ENCODE data around the gene FAIM2.

The FAIM2 gene

DNA sequence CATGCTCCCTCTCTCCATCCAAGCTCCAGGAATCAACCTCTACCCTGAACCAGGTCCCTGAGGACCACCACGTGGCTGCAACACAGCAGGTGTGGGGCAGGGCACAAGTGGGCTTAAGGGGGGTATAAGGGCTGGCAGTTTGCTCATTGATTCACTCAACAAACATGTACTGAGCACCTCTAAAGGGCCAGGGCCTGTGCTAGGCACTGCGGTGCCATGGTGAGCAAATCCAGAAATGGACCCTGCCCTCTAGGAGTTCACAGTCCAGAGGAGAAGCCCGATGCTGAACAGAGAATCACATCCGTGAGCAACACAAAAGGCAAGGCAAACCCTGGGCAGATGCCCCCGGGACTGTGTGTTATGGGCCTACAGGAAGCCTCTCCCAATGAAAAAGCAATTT, 40.3 kb upstream of the FAIM2 start:
- no peak overlapping the region for H3K27ac ChIP-seq
- TF ChIP-seq, protein P1, sequence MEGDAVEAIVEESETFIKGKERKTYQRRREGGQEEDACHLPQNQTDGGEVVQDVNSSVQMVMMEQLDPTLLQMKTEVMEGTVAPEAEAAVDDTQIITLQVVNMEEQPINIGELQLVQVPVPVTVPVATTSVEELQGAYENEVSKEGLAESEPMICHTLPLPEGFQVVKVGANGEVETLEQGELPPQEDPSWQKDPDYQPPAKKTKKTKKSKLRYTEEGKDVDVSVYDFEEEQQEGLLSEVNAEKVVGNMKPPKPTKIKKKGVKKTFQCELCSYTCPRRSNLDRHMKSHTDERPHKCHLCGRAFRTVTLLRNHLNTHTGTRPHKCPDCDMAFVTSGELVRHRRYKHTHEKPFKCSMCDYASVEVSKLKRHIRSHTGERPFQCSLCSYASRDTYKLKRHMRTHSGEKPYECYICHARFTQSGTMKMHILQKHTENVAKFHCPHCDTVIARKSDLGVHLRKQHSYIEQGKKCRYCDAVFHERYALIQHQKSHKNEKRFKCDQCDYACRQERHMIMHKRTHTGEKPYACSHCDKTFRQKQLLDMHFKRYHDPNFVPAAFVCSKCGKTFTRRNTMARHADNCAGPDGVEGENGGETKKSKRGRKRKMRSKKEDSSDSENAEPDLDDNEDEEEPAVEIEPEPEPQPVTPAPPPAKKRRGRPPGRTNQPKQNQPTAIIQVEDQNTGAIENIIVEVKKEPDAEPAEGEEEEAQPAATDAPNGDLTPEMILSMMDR (IDR thresholded peaks at IDR 0.05): no peak
- no peak for TF ChIP-seq ZFX (IDR thresholded peaks at IDR 0.05; ENCODE audit: borderline replicate concordance)

DNA sequence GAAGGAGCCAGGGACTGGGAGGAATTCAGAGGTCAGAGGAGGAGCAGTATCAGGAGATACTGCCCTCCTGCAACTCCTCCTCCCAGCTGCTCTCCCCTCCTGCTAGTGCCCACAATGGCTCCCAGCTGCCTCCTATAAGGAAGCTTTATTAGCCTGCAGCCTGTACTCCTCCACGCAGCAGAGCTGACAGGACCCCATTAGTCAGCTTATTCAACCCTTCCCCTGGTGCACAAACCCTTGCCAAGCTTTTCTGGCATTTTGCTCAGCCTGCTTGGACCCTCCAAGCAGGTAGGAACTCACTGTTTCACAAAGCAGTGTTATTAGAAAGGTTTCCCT, 39.9 kb upstream of the FAIM2 start:
- TF ChIP-seq ZFX (IDR thresholded peaks at IDR 0.05; ENCODE audit: borderline replicate concordance): no peak
- TF ChIP-seq, protein P1 (IDR thresholded peaks at IDR 0.05): no peak
- H3K27ac ChIP-seq: no peak overlapping the region

DNA sequence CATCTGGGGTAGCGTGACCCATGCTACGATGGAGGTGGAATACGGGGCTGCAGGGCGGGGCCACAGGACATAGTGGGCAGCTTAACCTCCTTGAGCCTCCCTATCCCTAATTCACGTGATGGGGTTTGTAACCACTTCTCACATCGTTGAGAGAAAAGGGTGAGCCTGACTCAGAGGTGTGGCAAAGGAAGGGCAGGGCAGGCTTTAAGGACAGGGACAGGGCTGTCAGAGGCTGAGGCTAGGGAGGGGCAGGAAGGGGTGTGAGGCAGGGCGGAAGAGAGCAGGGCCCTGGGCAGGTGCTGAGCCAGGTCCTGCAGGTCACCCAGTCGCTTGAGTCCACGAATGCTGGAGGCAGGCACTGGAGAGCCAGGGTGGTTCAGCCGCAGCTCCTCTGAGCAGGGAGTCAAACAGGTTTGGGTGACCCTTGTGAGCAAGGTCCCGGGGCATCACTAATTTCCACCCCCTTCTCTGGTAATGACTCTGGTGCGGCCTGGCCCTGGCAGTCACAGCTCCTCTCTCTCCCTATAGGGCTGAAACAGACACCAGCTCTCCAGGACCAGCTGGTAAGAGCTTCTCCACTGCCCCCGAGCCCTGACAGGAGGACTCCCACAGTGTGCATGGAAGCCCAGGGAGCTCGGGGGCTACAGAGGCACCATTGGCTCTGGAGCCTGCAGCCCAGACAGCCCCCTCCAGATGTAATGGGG, 39.4 kb upstream of the FAIM2 start:
- TF ChIP-seq ZFX (IDR thresholded peaks at IDR 0.05; ENCODE audit: borderline replicate concordance): no peak
- TF ChIP-seq, protein P1 (IDR thresholded peaks at IDR 0.05): no peak
- no peak overlapping the region for H3K27ac ChIP-seq

DNA sequence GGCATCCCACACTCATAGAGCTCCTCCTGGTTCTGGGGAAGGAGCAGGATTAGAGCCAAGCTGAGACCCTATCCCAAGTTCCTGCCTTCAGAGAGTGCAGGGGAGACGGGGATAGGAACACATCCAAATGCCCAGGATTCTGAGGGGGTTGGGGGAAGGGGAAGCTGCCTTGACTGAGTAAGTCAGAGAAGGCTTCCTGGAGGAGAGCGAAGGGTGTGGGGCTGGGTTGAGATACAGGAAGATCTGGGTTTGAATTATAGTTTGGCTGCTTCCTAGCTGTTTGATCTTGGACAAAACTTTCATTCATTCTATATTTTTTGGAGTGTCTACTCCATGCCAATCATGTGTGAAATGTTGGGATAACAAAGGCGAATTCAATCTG, 38.8 kb upstream of the FAIM2 start:
- no peak for TF ChIP-seq ZFX (IDR thresholded peaks at IDR 0.05; ENCODE audit: borderline replicate concordance)
- TF ChIP-seq, protein P1 (IDR thresholded peaks at IDR 0.05): no peak

DNA sequence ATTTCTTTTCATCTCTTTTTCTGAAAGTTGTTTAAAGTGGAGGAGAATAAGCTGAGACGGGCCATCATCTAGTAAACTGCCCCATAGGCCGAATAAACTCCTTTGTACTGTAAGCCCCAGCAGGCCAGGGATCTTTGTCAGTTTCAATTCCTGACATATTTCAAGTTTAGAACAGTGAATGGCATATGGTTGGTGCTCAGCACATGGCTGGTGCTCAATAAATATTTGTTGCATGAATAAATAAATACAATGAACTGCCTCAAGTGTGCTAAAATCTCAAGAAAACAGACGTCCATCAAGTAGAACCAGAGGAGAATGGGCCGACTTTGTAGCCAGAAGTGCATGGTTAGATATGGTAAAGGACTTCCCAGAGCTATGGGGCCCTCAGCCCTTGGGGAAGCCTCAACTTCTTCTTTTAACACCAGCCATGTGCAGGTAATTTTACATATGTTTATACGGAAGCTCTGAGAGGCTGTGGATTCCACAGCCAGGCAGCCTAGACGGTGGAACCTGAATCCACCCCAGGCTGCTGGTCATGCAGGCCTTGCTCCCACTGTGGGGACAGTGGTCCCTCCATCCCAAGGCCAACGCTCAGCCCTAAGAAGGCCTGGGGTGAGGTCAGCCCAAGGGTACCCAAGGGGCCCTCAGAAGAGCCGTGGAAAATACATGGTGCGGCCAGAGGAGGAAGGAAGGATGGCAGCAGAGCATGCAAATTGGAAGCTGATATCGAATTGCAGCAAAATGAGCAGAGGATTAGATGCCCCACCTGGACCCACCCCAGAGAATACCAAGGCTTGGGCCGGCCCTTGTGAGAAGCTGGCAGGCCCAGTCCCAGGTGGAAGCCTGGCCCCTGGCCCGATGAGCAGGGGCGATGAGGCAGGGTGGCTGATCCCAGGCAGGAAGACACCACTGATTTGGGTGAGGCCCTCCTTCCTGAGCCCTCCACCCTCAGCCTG, 38.1 kb upstream of the FAIM2 start:
- TF ChIP-seq, protein P1 (IDR thresholded peaks at IDR 0.05): no peak
- no peak for TF ChIP-seq ZFX (IDR thresholded peaks at IDR 0.05; ENCODE audit: borderline replicate concordance)
- no peak overlapping the region for H3K27ac ChIP-seq

More for the DNA sequence above, 38.8 kb upstream of the FAIM2 start:
- no peak overlapping the region for H3K27ac ChIP-seq

DNA sequence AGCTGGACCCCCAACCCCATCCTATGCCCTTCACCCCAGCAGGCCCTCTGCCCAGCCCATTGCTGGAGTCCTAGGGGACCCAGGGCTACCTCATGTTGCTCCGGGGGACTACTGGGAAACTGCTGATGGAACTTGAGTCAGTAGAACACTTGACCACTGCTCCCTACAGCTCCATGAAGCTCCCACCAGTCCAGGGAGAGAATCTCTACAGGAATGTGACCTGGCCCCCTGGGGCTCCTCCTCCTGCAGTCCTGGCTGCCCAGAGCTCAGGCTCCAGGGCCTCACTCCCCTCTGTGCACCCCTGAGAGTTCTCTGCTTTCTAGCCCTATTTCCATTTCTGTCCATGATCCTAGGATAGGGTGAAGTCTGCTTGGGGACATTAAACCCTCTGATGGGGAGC, 36.0 kb upstream of the FAIM2 start:
- H3K27ac ChIP-seq: no peak overlapping the region
- TF ChIP-seq, protein P1 (IDR thresholded peaks at IDR 0.05): no peak
- no peak for TF ChIP-seq ZFX (IDR thresholded peaks at IDR 0.05; ENCODE audit: borderline replicate concordance)

DNA sequence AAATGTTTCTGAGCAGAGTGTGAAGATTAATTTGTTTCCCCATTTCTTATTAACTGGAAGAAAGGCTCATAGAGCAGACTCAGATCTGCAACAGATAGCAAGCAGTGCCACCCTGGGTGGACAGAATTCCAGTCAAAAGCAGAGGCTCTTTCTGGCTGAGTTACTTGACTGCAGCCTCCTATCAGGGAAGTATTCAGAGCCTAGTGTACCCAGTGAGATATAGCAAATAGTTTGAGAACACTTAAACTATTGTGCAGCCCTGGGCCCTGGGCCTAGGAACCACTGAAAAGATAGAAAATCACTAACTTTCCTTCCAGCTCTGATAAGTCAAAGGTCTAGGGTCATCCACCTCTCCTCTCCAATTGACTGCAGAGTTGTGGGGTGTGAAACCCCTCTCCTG, 35.6 kb upstream of the FAIM2 start:
- H3K27ac ChIP-seq: no peak overlapping the region
- TF ChIP-seq, protein P1 (IDR thresholded peaks at IDR 0.05): no peak
- TF ChIP-seq ZFX (IDR thresholded peaks at IDR 0.05; ENCODE audit: borderline replicate concordance): no peak
